ENCODE results near the gene CALY. TPM values are rescaled to one million over a fixed set of nuclear protein-coding genes. Genes with fewer than 3 reads are reported as not detected.
A peak's percentile ranks its signal among the peaks of the same experiment; 100 is the strongest.

Gene CALY
- total RNA-seq, 2 experiments from 2014 or later, result 3.8 to 3.9 TPM

- Histone ChIP-seq H3K9me3 (ENCODE audit: control insufficient read depth in 1 of 2, insufficient read depth in 1 of 2, low read length in 2 of 2) (peaks cover 0 to 6% of the 10 kb centered on the region in 2 experiments), H3K27me3 (ENCODE audit: control insufficient read depth in 1 of 2, insufficient read depth in 2 of 2, low read length in 2 of 2) (no peaks in the 10 kb centered on the region), H3K4me1 (ENCODE audit: insufficient read depth, low read length) (peaks cover 20% of the 10 kb centered on the region), H3K36me3 (ENCODE audit: insufficient read depth, low read length) (no peaks in the 10 kb centered on the region), H3K4me3 (ENCODE audit: low read length) (peak overlapping the region; percentile 63), H3K27ac (ENCODE audit: low read depth in 1 of 2, low read length in 2 of 2) (no peak overlapping the region)
- POLR2A ChIA-PET, result interaction anchor here (1.0 to 1.8 kb wide), 4 partner anchors 16 to 33 kb away, joined by 3 to 8 read pairs (median 5); partner anchors contain the start of genes CALY and ECHS1
- H3K27me3 Mint-ChIP-seq, result no peaks in the 10 kb centered on the region
- no peak overlapping the region for H3K27ac Mint-ChIP-seq
- H3K4me3 Mint-ChIP-seq, result peak overlapping the region; percentile 83
- DNase-seq (peak in 1 of 14 experiments; percentile 19), ATAC-seq (ENCODE audit: poor library complexity) (no peak)
- TF ChIP-seq CTCF (IDR thresholded peaks at IDR 0.05), result no peak
- CTCF ChIA-PET, result interaction anchor here (3.4 kb wide), 1 partner anchor 27 kb away, joined by 12 read pairs; no protein-coding TSS in a partner anchor
- H3K9me3 Mint-ChIP-seq, result no peaks in the 10 kb centered on the region
- H3K36me3 Mint-ChIP-seq (ENCODE audit: low read depth), result peaks cover 4% of the 10 kb centered on the region
- intact Hi-C loops (cut with DNase I, micrococcal nuclease), result loop anchor here in 1 of 2 experiments (2.0 kb wide), 2 partner anchors 20 to 38 kb away; partner anchors contain the start of genes CALY and MTG1
- no peaks in the 10 kb centered on the region for H3K4me1 Mint-ChIP-seq (ENCODE audit: low read depth)
Measured at GRCh38 chr10:133356549-133357284, 20.0 kb upstream of the CALY start.

- H3K4me3 Mint-ChIP-seq, result peak overlapping the region; percentile 75
- ChIA-PET POLR2A (no interaction called here), CTCF (interaction anchor here (3.4 kb wide), 1 partner anchor 26 kb away, joined by 12 read pairs; no protein-coding TSS in a partner anchor)
- no peak for TF ChIP-seq CTCF (IDR thresholded peaks at IDR 0.05)
- Histone ChIP-seq H3K27ac (ENCODE audit: low read depth in 1 of 2, low read length in 2 of 2) (no peak overlapping the region), H3K27me3 (ENCODE audit: control insufficient read depth in 1 of 2, insufficient read depth in 2 of 2, low read length in 2 of 2) (no peaks in the 10 kb centered on the region), H3K4me3 (ENCODE audit: low read length) (no peak overlapping the region), H3K9me3 (ENCODE audit: control insufficient read depth in 1 of 2, insufficient read depth in 1 of 2, low read length in 2 of 2) (peaks cover 0 to 6% of the 10 kb centered on the region in 2 experiments), H3K36me3 (ENCODE audit: insufficient read depth, low read length) (no peaks in the 10 kb centered on the region), H3K4me1 (ENCODE audit: insufficient read depth, low read length) (peaks cover 19% of the 10 kb centered on the region)
- H3K36me3 Mint-ChIP-seq (ENCODE audit: low read depth), result no peaks in the 10 kb centered on the region
- intact Hi-C loops (cut with DNase I, micrococcal nuclease), result loop anchor here in 1 of 2 experiments (2.0 kb wide), 2 partner anchors 19 to 39 kb away; partner anchors contain the start of genes CALY and MTG1
- ATAC-seq (ENCODE audit: poor library complexity) (no peak), DNase-seq (no peak)
- no peaks in the 10 kb centered on the region for H3K27me3 Mint-ChIP-seq
- H3K9me3 Mint-ChIP-seq, result no peaks in the 10 kb centered on the region
- no peak overlapping the region for H3K27ac Mint-ChIP-seq
- H3K4me1 Mint-ChIP-seq (ENCODE audit: low read depth), result no peaks in the 10 kb centered on the region
Measured at GRCh38 chr10:133355991-133356390, 19.3 kb upstream of the CALY start.

- H3K4me1 Mint-ChIP-seq (ENCODE audit: low read depth), result no peaks in the 10 kb centered on the region
- POLR2A ChIA-PET, result no interaction called here
Measured at GRCh38 chr10:133355266-133355665, 18.6 kb upstream of the CALY start.

More at GRCh38 chr10:133355266-133355665, 18.6 kb upstream of the CALY start:
- CTCF ChIA-PET, result no interaction called here
- Mint-ChIP-seq H3K27me3 (no peaks in the 10 kb centered on the region), H3K36me3 (ENCODE audit: low read depth) (no peaks in the 10 kb centered on the region), H3K9me3 (no peaks in the 10 kb centered on the region), H3K27ac (no peak overlapping the region), H3K4me3 (no peak overlapping the region)
- Histone ChIP-seq H3K4me1 (ENCODE audit: insufficient read depth, low read length) (peaks cover 19% of the 10 kb centered on the region), H3K27ac (ENCODE audit: low read depth in 1 of 2, low read length in 2 of 2) (no peak overlapping the region), H3K9me3 (ENCODE audit: control insufficient read depth in 1 of 2, insufficient read depth in 1 of 2, low read length in 2 of 2) (peaks cover 0 to 6% of the 10 kb centered on the region in 2 experiments), H3K4me3 (ENCODE audit: low read length) (no peak overlapping the region), H3K36me3 (ENCODE audit: insufficient read depth, low read length) (no peaks in the 10 kb centered on the region), H3K27me3 (ENCODE audit: control insufficient read depth in 1 of 2, insufficient read depth in 2 of 2, low read length in 2 of 2) (no peaks in the 10 kb centered on the region)
- DNase-seq (no peak), ATAC-seq (ENCODE audit: poor library complexity) (no peak)
- TF ChIP-seq CTCF (IDR thresholded peaks at IDR 0.05), result no peak
- intact Hi-C loops (cut with DNase I, micrococcal nuclease), result no loop called here
